Progenitor cell of endocrine pancreas (in vitro differentiated cells): Measurements from ENCODE around the gene FAM120C. TPM values are rescaled to one million over a fixed set of nuclear protein-coding genes. Genes with fewer than 3 reads are reported as not detected.

Source experiments
- DNase-seq: peaks from one replicate; pipeline ENCODE4 v3.0.0; 2021; ENCODE audit warnings: low spot score; ENCODE audit not compliant: unreplicated experiment
- H3K27ac Mint-ChIP-seq: 2 replicates; pipeline ENCODE4 v1.8.0; 2021; ENCODE audit warnings: mild to moderate bottlenecking, moderate library complexity, mixed read lengths
- H3K27me3 Mint-ChIP-seq: 2 replicates; pipeline ENCODE4 v1.8.0; 2021; ENCODE audit warnings: mixed read lengths
- H3K36me3 Mint-ChIP-seq: 2 replicates; pipeline ENCODE4 v1.8.0; 2022; ENCODE audit warnings: mixed read lengths; ENCODE audit not compliant: insufficient read depth
- H3K4me1 Mint-ChIP-seq: 2 replicates; pipeline ENCODE4 v1.8.0; 2021; ENCODE audit warnings: low read depth, mixed read lengths
- H3K4me3 Mint-ChIP-seq: 2 replicates; pipeline ENCODE4 v1.8.0; 2021; ENCODE audit warnings: low read depth, mild to moderate bottlenecking, moderate library complexity, mixed read lengths
- H3K9me3 Mint-ChIP-seq: 2 replicates; pipeline ENCODE4 v1.8.0; 2021; ENCODE audit warnings: low read depth, mixed read lengths
- total RNA-seq: library from RNA; stranded (reverse); gene quantifications from 2 replicates; pipeline ENCODE4 v1.2.1, GENCODE V29; 2021
- TF ChIP-seq, protein P1 (sequence below): fragments of 200-600 bp; sonication (generic); IDR thresholded peaks from one replicate; pipeline ENCODE4 v1.5.0; 2021; ENCODE audit warnings: antibody characterized with exemption, mild to moderate bottlenecking; ENCODE audit not compliant: unreplicated experiment

The FAM120C gene
- total RNA-seq, 1 donor from 2014 or later = 12.4 TPM

DNA sequence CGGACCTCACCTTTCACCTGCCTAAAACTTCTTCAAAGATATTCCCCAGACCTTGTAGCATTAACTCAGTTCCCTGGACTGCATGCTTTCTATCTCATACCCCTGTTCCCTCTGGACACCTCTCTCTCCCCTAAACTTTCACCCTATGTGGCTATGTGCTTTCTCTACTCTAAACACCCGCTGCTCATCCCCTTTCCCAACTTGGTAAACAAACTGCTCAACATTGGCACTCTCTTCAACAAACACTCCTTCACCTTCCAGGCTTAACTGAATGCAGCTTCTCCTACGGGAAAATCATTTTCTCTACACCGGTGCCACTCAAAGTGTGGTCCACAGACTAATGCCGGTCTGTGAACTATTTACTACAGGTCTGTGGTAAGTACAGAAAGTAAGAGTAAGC is 158.7 kb downstream of the FAM120C start:
- TF ChIP-seq, protein P1, sequence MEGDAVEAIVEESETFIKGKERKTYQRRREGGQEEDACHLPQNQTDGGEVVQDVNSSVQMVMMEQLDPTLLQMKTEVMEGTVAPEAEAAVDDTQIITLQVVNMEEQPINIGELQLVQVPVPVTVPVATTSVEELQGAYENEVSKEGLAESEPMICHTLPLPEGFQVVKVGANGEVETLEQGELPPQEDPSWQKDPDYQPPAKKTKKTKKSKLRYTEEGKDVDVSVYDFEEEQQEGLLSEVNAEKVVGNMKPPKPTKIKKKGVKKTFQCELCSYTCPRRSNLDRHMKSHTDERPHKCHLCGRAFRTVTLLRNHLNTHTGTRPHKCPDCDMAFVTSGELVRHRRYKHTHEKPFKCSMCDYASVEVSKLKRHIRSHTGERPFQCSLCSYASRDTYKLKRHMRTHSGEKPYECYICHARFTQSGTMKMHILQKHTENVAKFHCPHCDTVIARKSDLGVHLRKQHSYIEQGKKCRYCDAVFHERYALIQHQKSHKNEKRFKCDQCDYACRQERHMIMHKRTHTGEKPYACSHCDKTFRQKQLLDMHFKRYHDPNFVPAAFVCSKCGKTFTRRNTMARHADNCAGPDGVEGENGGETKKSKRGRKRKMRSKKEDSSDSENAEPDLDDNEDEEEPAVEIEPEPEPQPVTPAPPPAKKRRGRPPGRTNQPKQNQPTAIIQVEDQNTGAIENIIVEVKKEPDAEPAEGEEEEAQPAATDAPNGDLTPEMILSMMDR = no peak
- Mint-ChIP-seq H3K9me3 (peaks cover 27% of the 10 kb centered on the region), H3K36me3 (peaks cover 29% of the 10 kb centered on the region), H3K27me3 (no peaks in the 10 kb centered on the region), H3K27ac (no peak overlapping the region), H3K4me3 (no peak overlapping the region), H3K4me1 (no peaks in the 10 kb centered on the region)
- DNase-seq = no peak

Other genes with a start within 250 kb of the FAM120C start
- gene PHF8, start 138.8 kb downstream of the FAM120C start, total RNA-seq = 43.5 and 47.8 TPM in 2 replicates
- gene WNK3, start 174.8 kb upstream of the FAM120C start, total RNA-seq = 22.6 and 22.9 TPM in 2 replicates